Fibroblast of peridontal ligament (primary cell): Measurements from ENCODE around the gene SASH1.

Source experiments
- DNase-seq: peaks from one replicate; pipeline ENCODE4 v3.0.0-alpha.2; 2010; ENCODE audit errors: extremely low read depth

Gene SASH1

GRCh38 chr6:148521158-148521557, 178.5 kb downstream of the SASH1 start:
- DNase-seq: no peak

- DNase-seq: peak; percentile 70
These were observed 178.9 kb downstream of the SASH1 start for GRCh38 chr6:148521586-148521985.

- DNase-seq: peak; percentile 86
These were observed 180.4 kb downstream of the SASH1 start for GRCh38 chr6:148523048-148523447.

- DNase-seq: peak; percentile 49
These were observed 180.9 kb downstream of the SASH1 start for GRCh38 chr6:148523551-148523950.

GRCh38 chr6:148524471-148524882, 181.8 kb downstream of the SASH1 start:
- DNase-seq: peak; percentile 96

GRCh38 chr6:148524976-148525375, 182.3 kb downstream of the SASH1 start:
- peak; percentile 85 for DNase-seq

- DNase-seq: peak; percentile 89
These were observed 182.8 kb downstream of the SASH1 start for GRCh38 chr6:148525453-148525852.

- no peak for DNase-seq
These were observed 183.5 kb downstream of the SASH1 start for GRCh38 chr6:148526145-148526544.

- peak; percentile 58 for DNase-seq
These were observed 185.7 kb downstream of the SASH1 start for GRCh38 chr6:148528292-148528691.

- DNase-seq: no peak
These were observed 186.4 kb downstream of the SASH1 start for GRCh38 chr6:148529010-148529409.

GRCh38 chr6:148530394-148530953, 187.8 kb downstream of the SASH1 start:
- peak; percentile 90 for DNase-seq

- DNase-seq: no peak
These were observed 188.3 kb downstream of the SASH1 start for GRCh38 chr6:148530976-148531375.

GRCh38 chr6:148532698-148533097, 190.1 kb downstream of the SASH1 start:
- DNase-seq: no peak

- DNase-seq: no peak
These were observed 190.9 kb downstream of the SASH1 start for GRCh38 chr6:148533309-148534107.

- DNase-seq: no peak
These were observed 192.2 kb downstream of the SASH1 start for GRCh38 chr6:148534871-148535270.

- DNase-seq: no peak
These were observed 192.7 kb downstream of the SASH1 start for GRCh38 chr6:148535381-148535780.

GRCh38 chr6:148535976-148536375, 193.3 kb downstream of the SASH1 start:
- peak; percentile 70 for DNase-seq

- peak; percentile 73 for DNase-seq
These were observed 195.9 kb downstream of the SASH1 start for GRCh38 chr6:148538261-148539190.

GRCh38 chr6:148543540-148543939, 200.9 kb downstream of the SASH1 start:
- DNase-seq: no peak

- no peak for DNase-seq
These were observed 201.8 kb downstream of the SASH1 start for GRCh38 chr6:148544421-148544820.

GRCh38 chr6:148545901-148546300, 203.3 kb downstream of the SASH1 start:
- no peak for DNase-seq

GRCh38 chr6:148547110-148547509, 204.5 kb downstream of the SASH1 start:
- DNase-seq: no peak
